Left forelimb (tissue), 1 donor: ENCODE measurements around the gene MYCBPAP.

Experiments
- DNase-seq: peaks from one replicate; pipeline ENCODE4 v3.0.0-alpha.2; 2018; ENCODE audit warnings: low spot score

MYCBPAP gene

GRCh38 chr17:50519141-50519834 is 11.0 kb downstream of the MYCBPAP start:
- no peak for DNase-seq

- DNase-seq: no peak
These were observed 12.2 kb downstream of the MYCBPAP start for GRCh38 chr17:50520483-50520882.

GRCh38 chr17:50521514-50521913 is 13.3 kb downstream of the MYCBPAP start:
- no peak for DNase-seq

GRCh38 chr17:50522766-50523165 is 14.5 kb downstream of the MYCBPAP start:
- no peak for DNase-seq

- no peak for DNase-seq
These were observed 15.0 kb downstream of the MYCBPAP start for GRCh38 chr17:50523208-50523607.

- DNase-seq: no peak
These were observed 16.6 kb downstream of the MYCBPAP start for GRCh38 chr17:50524838-50525237.

GRCh38 chr17:50527155-50527762 is 19.0 kb downstream of the MYCBPAP start:
- DNase-seq: no peak

GRCh38 chr17:50527949-50528474 is 19.8 kb downstream of the MYCBPAP start:
- no peak for DNase-seq

GRCh38 chr17:50529849-50530248 is 21.6 kb downstream of the MYCBPAP start:
- no peak for DNase-seq

- no peak for DNase-seq
These were observed 23.3 kb downstream of the MYCBPAP start for GRCh38 chr17:50531428-50532025.

GRCh38 chr17:50532452-50533024 is 24.3 kb downstream of the MYCBPAP start, which contains the start of gene EPN3:
Gene EPN3 (plus strand): TSS chr17:50532735. CDS start chr17:50536557, 3,822 bp downstream.
- no peak for DNase-seq

- DNase-seq: no peak
These were observed 24.9 kb downstream of the MYCBPAP start for GRCh38 chr17:50533185-50533584.

GRCh38 chr17:50533720-50534148 is 25.5 kb downstream of the MYCBPAP start:
- DNase-seq: no peak

GRCh38 chr17:50534222-50534978 is 26.2 kb downstream of the MYCBPAP start:
- DNase-seq: no peak

- no peak for DNase-seq
These were observed 26.7 kb downstream of the MYCBPAP start for GRCh38 chr17:50534979-50535326.

- no peak for DNase-seq
These were observed 27.2 kb downstream of the MYCBPAP start for GRCh38 chr17:50535407-50535806.

GRCh38 chr17:50536683-50537646 is 28.7 kb downstream of the MYCBPAP start:
- no peak for DNase-seq

GRCh38 chr17:50537721-50538548 is 29.7 kb downstream of the MYCBPAP start:
- DNase-seq: no peak

- DNase-seq: no peak
These were observed 30.5 kb downstream of the MYCBPAP start for GRCh38 chr17:50538549-50539410.
